Measurements from ENCODE around the gene KLHL6. TPM values are rescaled to one million over a fixed set of nuclear protein-coding genes. Genes with fewer than 3 reads are reported as not detected.
"Not testable (repeated sequence)": the region's sequence is repeated elsewhere in the genome, so short reads cannot be mapped to it uniquely, and the experiment has no call there.

KLHL6 gene
- total RNA-seq, 2 donors from 2014 or later, result 0.41 to 1.4 TPM

DNA sequence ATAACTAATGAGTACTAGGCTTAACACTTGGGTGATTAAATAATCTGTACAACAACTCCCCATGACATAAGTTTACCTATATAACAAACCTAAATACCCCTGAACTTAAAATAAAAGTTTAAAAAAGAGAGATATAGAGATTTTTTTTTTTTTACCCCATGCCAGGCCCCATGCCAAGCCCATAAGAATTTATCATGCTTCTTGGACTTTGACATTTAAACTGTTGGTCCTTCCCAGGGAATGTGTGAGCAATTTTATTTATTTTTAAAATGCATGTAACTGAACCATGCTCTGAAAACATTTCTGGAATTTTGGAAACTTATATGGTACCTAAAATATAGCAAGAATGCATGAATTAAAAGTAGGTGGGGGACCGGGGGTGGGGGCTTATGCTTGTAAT is 26.3 kb downstream of the KLHL6 start:
- Histone ChIP-seq H3K9me3 (no peaks in the 10 kb centered on the region), H3K4me1 (no peaks in the 10 kb centered on the region), H3K27ac (no peak overlapping the region), H3K27me3 (no peaks in the 10 kb centered on the region), H3K36me3 (no peaks in the 10 kb centered on the region), H3K4me3 (no peak overlapping the region)
- TF ChIP-seq, protein P1, sequence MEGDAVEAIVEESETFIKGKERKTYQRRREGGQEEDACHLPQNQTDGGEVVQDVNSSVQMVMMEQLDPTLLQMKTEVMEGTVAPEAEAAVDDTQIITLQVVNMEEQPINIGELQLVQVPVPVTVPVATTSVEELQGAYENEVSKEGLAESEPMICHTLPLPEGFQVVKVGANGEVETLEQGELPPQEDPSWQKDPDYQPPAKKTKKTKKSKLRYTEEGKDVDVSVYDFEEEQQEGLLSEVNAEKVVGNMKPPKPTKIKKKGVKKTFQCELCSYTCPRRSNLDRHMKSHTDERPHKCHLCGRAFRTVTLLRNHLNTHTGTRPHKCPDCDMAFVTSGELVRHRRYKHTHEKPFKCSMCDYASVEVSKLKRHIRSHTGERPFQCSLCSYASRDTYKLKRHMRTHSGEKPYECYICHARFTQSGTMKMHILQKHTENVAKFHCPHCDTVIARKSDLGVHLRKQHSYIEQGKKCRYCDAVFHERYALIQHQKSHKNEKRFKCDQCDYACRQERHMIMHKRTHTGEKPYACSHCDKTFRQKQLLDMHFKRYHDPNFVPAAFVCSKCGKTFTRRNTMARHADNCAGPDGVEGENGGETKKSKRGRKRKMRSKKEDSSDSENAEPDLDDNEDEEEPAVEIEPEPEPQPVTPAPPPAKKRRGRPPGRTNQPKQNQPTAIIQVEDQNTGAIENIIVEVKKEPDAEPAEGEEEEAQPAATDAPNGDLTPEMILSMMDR (IDR thresholded peaks at IDR 0.05), result no peak
- no peak for DNase-seq (ENCODE audit: low spot score)

DNA sequence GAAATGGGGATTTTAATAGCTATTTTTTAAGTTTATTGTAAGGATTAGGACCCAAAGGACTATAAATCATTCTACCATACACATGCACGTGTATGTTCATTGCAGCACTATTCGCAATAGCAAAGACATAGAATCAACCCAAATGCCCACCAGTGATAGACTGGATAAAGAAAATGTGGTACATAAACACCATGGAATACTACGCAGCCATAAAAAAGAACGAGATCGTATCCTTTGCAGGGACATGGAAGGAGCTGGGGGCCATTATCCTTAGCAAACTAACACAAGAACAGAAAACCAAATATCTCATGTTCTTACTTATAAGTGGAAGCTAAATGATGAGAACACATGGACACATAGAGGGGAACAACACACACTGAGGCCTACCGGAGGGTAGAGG is 26.7 kb downstream of the KLHL6 start:
- H3K4me1 ChIP-seq, result not testable (repeated sequence)

DNA sequence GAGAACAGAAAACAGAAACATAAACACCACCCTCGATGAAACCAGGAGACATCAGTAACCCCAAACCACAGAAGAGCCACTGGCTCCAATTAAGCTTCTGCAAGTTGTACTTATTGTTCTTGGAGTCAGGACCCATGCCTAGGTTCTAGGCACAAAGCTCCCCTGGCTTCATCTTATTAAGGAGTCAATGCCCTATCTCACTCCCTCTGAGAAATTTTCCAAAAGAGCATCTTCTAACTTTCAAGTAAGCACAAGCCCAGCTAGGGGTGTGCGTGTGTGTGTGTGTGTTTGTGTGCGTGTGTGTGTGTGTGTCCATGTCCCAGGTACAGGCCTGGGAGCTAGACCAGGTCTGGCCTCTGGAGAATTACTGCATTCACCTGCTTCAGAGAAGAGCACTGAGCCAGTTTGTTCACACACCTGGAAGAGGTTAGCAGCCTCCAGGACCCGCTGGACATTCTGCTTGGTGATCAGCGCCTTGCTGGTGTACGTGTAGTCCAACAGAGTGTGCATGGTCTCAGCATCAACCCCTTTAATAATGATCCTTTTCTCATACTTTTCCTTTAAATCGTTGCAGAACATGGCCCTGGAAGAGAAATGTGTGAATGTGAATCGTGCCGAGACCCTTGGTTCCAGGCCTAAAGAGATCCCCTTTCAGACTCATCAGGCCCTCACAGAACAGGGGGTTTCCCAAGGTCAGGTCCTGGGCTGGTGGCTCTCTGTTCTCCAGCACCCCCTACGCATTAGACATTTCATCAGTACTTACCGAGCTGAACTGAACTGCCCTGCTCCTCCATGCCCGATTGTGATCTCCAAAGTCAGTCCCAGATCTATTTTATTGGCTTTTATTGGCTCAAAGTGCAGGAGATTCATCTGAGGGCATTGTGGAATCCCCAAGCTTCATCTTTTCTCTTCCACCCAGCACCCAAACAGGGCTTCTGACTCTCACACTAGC is 27.8 kb downstream of the KLHL6 start:
- Histone ChIP-seq H3K27me3 (no peaks in the 10 kb centered on the region), H3K36me3 (no peaks in the 10 kb centered on the region), H3K27ac (no peak overlapping the region), H3K9me3 (no peaks in the 10 kb centered on the region), H3K4me1 (no peaks in the 10 kb centered on the region), H3K4me3 (no peak overlapping the region)
- no peak for DNase-seq (ENCODE audit: low spot score)
- TF ChIP-seq, protein P1 (IDR thresholded peaks at IDR 0.05), result no peak

More for the DNA sequence above, 26.7 kb downstream of the KLHL6 start:
- H3K27me3 ChIP-seq; H3K9me3 ChIP-seq; DNase-seq (ENCODE audit: low spot score); H3K36me3 ChIP-seq; H3K4me3 ChIP-seq; H3K27ac ChIP-seq: not testable (repeated sequence)

DNA sequence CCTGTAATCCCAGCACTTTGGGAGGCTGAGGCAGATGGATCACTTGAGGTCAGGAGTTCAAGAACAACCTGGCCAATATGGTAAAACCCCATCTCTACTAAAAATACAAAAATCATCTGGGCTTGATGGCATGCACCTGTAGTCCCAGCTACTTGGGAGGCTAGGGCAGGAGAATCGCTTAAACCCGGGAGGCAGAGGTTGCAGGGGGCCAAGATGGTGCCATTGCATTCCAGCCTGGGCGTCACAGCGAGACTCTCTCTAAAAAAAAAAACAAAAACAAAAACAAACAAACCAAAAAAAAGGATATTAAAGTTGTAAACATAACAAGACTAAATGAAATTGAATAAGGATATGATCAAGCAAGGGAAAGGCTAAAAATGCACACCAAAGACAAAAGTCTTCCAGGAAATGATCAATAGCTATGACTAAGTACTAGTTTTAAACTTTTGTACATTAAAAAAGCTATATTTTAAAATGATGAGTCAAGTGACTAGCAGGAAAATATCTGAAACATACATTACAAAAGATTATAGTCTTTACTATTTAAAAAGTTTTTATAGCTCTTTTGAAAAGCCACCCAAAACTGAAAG is 28.6 kb downstream of the KLHL6 start:
- TF ChIP-seq, protein P1 (IDR thresholded peaks at IDR 0.05), result no peak
- Histone ChIP-seq H3K36me3 (no peaks in the 10 kb centered on the region), H3K4me3 (no peak overlapping the region), H3K4me1 (no peaks in the 10 kb centered on the region), H3K27me3 (no peaks in the 10 kb centered on the region), H3K9me3 (no peaks in the 10 kb centered on the region), H3K27ac (no peak overlapping the region)
- no peak for DNase-seq (ENCODE audit: low spot score)

DNA sequence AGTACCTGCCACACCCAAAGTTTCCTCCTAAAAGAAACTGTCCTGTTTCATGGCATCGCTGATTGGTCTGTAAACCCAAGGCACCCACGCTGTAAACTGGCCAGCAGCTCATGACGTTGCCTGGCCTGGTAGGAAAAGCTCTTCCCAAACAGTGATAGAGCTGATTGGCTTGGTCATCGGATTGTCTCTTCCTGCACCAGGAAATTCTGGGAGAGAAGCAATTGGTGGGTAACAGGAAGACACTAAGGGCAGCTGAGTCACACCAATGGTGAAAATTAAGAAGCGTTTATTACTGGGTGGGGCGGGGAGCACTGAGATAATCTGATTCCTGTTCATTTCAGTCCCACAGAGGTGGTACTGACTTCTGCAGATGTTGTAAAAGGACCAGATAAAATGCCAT is 31.0 kb downstream of the KLHL6 start:
- Histone ChIP-seq H3K36me3 (no peaks in the 10 kb centered on the region), H3K4me3 (no peak overlapping the region), H3K27ac (no peak overlapping the region), H3K27me3 (no peaks in the 10 kb centered on the region), H3K4me1 (no peaks in the 10 kb centered on the region), H3K9me3 (no peaks in the 10 kb centered on the region)
- no peak for DNase-seq (ENCODE audit: low spot score)
- TF ChIP-seq, protein P1 (IDR thresholded peaks at IDR 0.05), result no peak

DNA sequence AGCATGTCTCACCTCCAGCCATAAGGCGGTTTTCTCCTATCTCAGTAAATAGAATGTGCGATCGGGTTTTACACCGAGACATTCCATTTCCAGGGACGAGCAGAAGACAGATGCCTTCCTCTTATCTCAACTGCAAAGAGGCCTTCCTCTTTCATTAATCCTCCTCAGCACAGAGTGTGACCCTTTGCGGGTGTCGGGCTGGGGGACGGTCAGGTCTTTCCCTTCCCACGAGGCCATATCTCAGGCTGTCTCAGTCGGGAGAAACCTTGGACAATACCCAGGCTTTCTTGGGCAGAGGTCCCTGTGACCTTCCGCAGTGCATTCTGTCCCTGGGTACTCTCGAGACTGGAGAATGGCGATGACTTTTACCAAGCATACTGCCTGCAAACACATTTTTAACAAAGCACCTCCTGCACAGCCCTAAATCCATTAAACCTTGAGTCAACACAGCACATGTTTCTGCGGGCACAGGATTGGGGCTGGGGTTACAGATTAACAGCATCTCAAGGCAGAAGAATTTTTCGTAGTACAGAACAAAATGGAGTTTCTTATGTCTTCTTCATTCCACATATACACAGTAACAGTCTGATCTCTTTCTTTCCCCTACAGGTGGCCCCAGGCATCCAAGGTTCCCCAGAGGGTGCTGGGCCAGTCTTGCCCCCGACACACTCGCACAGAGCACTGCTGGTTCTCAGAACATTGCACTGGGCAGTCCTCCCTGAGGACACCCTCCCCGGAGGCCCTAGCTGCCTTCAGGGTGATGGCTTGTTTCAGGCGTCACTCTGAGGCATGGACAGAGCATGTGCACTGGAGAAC is 34.6 kb downstream of the KLHL6 start:
- not testable (repeated sequence) for H3K4me1 ChIP-seq; H3K4me3 ChIP-seq; H3K27ac ChIP-seq; DNase-seq (ENCODE audit: low spot score); H3K36me3 ChIP-seq; H3K27me3 ChIP-seq; H3K9me3 ChIP-seq

DNA sequence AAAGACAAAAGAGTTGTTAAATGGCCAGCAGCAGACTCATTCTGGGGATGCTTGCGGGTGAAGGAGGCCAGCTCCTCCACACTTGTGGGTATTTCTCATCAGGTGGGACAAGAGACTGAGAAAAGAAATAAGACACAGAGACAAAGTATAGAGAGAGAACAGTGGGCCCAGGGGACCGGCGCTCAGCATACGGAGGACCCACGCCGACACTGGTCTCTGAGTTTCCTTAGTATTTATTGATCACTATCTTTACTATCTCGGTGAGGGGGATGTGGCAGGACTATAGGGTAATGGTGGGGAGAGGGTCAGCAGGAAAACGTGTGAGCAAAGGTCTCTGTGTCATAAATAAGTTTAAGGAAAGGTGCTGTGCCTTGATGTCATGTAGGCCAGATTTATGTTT is 35.2 kb downstream of the KLHL6 start:
- not testable (repeated sequence) for H3K9me3 ChIP-seq; DNase-seq (ENCODE audit: low spot score); H3K4me3 ChIP-seq; H3K36me3 ChIP-seq; H3K27me3 ChIP-seq; H3K27ac ChIP-seq; H3K4me1 ChIP-seq
